ENCODE measurements around the gene GRID1. TPM values are rescaled to one million over a fixed set of nuclear protein-coding genes. Genes with fewer than 3 reads are reported as not detected.

The GRID1 gene
- total RNA-seq, 1 experiment from 2014 or later = not detected

DNA sequence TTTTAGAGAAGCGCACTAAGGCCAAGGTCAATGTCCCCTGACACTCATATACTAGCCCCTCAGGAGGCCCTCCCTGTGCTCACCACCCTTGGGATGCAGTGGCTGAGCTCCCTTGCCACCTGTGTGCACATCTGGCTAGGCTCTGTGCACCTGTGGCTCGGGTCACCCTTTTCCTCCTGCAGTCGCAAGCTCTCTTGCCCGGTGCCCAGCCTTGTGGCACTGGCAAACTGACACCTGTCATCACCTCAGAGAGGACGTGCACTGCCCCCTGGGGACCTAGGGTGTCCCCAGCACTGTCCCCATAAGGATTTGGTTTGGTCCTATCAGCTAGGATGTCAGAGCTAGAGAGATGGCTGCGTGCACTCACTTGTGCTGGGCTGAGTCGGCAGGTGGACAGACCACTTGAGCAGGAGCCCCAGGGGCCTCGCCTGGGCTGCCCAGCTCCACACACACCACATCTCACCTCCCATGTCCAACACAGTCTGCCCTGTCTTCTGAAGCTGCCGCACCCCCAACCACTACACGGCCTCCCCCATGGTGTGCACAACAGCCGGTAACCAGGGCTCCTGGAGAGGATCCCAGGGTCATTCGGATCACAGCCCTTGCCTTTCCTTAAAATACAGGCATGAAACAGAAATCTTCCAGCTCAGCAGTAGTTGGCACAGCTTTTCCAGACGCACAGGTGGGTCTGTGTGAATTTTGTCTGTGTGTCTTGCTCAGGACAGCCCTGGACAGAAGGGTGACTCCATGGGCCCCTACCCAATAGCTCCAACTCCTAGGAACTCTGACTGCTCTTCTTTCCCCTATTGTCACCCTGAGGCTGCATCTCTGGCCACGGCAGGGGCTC, 111.0 kb downstream of the GRID1 start:
- Histone ChIP-seq H4K20me1 (ENCODE audit: insufficient read depth) (no peaks in the 10 kb centered on the region), H3K36me3 (ENCODE audit: low read depth) (no peaks in the 10 kb centered on the region), H3K27ac (no peak overlapping the region), H3F3A (ENCODE audit: insufficient read depth, low read depth) (no peaks in the 10 kb centered on the region), H3K27me3 (ENCODE audit: insufficient read depth, low read depth) (no peaks in the 10 kb centered on the region), H3K4me2 (no peak overlapping the region), H3K4me3 (no peak overlapping the region), H2AFZ (no peak overlapping the region), H3K4me1 (replicated peaks; ENCODE audit: insufficient read depth) (no peaks in the 10 kb centered on the region), H3K9me3 (ENCODE audit: insufficient read depth, low read depth) (no peaks in the 10 kb centered on the region), H3K79me2 (ENCODE audit: low read depth) (no peaks in the 10 kb centered on the region), H3K9me2 (ENCODE audit: insufficient read depth) (no peaks in the 10 kb centered on the region)
- TF ChIP-seq, protein P1, sequence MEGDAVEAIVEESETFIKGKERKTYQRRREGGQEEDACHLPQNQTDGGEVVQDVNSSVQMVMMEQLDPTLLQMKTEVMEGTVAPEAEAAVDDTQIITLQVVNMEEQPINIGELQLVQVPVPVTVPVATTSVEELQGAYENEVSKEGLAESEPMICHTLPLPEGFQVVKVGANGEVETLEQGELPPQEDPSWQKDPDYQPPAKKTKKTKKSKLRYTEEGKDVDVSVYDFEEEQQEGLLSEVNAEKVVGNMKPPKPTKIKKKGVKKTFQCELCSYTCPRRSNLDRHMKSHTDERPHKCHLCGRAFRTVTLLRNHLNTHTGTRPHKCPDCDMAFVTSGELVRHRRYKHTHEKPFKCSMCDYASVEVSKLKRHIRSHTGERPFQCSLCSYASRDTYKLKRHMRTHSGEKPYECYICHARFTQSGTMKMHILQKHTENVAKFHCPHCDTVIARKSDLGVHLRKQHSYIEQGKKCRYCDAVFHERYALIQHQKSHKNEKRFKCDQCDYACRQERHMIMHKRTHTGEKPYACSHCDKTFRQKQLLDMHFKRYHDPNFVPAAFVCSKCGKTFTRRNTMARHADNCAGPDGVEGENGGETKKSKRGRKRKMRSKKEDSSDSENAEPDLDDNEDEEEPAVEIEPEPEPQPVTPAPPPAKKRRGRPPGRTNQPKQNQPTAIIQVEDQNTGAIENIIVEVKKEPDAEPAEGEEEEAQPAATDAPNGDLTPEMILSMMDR (conservative IDR thresholded peaks at IDR 0.05) = no peak
- no peak for TF ChIP-seq EZH2 (IDR thresholded peaks at IDR 0.05; ENCODE audit: low read depth)
- intact Hi-C loops (cut with micrococcal nuclease; ENCODE audit: unreplicated experiment) = loop anchor here (10.0 kb wide), 1 partner anchor 89 kb away; no protein-coding TSS in a partner anchor
- no peak for DNase-seq
- no TSS peak for BruUV-seq (replicated peaks)
- CTCF ChIA-PET = no interaction called here
- POLR2A ChIA-PET (ENCODE audit: unreplicated experiment) = no interaction called here

DNA sequence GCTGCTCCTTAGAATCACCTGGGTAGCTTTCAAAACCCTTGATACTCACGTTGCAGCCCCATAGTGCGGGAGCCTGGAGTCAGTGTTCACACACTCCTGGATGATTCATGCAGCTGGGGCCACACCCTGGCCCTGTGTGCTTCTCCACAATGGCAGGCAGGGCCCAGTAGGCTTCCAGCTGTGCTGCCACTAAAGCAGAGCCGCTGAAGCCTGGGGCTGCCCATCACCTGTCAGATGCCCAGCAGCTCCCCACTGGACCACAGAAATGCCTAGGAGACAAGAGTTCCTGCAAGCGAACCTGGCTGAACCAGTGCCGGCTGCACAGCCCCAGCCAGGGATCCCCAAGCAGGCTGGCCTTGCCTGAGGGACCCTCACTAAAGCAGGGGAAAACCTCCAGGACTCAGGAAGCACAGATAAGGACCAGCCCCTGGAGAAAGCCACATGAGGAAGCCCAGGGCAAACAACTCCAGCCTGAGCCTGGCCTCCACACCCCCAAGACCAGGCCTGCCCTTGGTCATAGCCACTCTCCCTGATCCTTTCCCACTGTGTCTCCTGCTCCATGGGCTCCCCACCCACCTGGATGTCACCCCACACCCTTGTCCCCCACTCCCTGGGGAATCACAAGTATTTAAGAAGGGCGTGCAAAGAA, 111.9 kb downstream of the GRID1 start:
- Histone ChIP-seq H2AFZ (no peak overlapping the region), H3K4me1 (replicated peaks; ENCODE audit: insufficient read depth) (no peaks in the 10 kb centered on the region), H3K4me3 (no peak overlapping the region), H3K79me2 (ENCODE audit: low read depth) (no peaks in the 10 kb centered on the region), H3K9me2 (ENCODE audit: insufficient read depth) (no peaks in the 10 kb centered on the region), H3F3A (ENCODE audit: insufficient read depth, low read depth) (no peaks in the 10 kb centered on the region), H3K27ac (no peak overlapping the region), H3K4me2 (no peak overlapping the region), H3K9me3 (ENCODE audit: insufficient read depth, low read depth) (no peaks in the 10 kb centered on the region), H3K27me3 (ENCODE audit: insufficient read depth, low read depth) (no peaks in the 10 kb centered on the region), H3K36me3 (ENCODE audit: low read depth) (no peaks in the 10 kb centered on the region), H4K20me1 (ENCODE audit: insufficient read depth) (no peaks in the 10 kb centered on the region)
- ChIA-PET CTCF (interaction anchor here (0.8 kb wide), 1 partner anchor 92 kb away, joined by 3 read pairs; no protein-coding TSS in a partner anchor), POLR2A (ENCODE audit: unreplicated experiment) (no interaction called here)
- TF ChIP-seq, protein P1 (conservative IDR thresholded peaks at IDR 0.05) = no peak
- TF ChIP-seq EZH2 (IDR thresholded peaks at IDR 0.05; ENCODE audit: low read depth) = no peak
- intact Hi-C loops (cut with micrococcal nuclease; ENCODE audit: unreplicated experiment) = loop anchor here (10.0 kb wide), 1 partner anchor 90 kb away; no protein-coding TSS in a partner anchor
- DNase-seq = peak; percentile 41 to 64
- BruUV-seq (replicated peaks) = no TSS peak

DNA sequence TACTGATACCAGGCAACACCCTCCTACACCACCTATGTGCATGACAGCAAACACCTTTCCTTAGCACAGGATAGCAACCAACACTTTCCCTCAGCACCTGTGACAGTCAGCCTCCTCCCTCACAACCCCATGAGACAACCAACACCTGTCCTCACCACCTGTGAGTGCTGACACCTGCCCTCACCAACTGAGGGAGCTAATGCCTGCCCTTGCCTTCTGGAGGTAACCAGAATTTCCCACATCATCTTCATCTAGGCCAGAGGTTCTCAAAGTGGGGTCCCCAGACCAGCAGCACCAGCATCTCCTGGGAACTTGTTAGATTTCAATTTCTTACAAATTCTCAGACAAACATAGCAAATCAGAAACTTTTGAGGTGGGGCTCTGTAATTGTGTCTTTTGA, 112.5 kb downstream of the GRID1 start:
- TF ChIP-seq EZH2 (IDR thresholded peaks at IDR 0.05; ENCODE audit: low read depth) = no peak
- TF ChIP-seq, protein P1 (conservative IDR thresholded peaks at IDR 0.05) = no peak
- CTCF ChIA-PET = interaction anchor here (0.8 kb wide), 1 partner anchor 92 kb away, joined by 3 read pairs; no protein-coding TSS in a partner anchor
- H3K4me2 ChIP-seq = no peak overlapping the region

More for the DNA sequence above, 112.5 kb downstream of the GRID1 start:
- no peaks in the 10 kb centered on the region for H3K9me3 ChIP-seq (ENCODE audit: insufficient read depth, low read depth)
- intact Hi-C loops (cut with micrococcal nuclease; ENCODE audit: unreplicated experiment) = loop anchor here (10.0 kb wide), 1 partner anchor 91 kb away; no protein-coding TSS in a partner anchor
- H3K79me2 ChIP-seq (ENCODE audit: low read depth) = no peaks in the 10 kb centered on the region
- H3F3A ChIP-seq (ENCODE audit: insufficient read depth, low read depth) = no peaks in the 10 kb centered on the region
- no peak overlapping the region for H2AFZ ChIP-seq
- DNase-seq = no peak
- no TSS peak for BruUV-seq (replicated peaks)
- POLR2A ChIA-PET (ENCODE audit: unreplicated experiment) = no interaction called here
- H3K4me3 ChIP-seq = no peak overlapping the region
- H3K27ac ChIP-seq = no peak overlapping the region
- no peaks in the 10 kb centered on the region for H3K4me1 ChIP-seq (replicated peaks; ENCODE audit: insufficient read depth)
- H3K27me3 ChIP-seq (ENCODE audit: insufficient read depth, low read depth) = no peaks in the 10 kb centered on the region
- H3K9me2 ChIP-seq (ENCODE audit: insufficient read depth) = no peaks in the 10 kb centered on the region
- no peaks in the 10 kb centered on the region for H3K36me3 ChIP-seq (ENCODE audit: low read depth)
- no peaks in the 10 kb centered on the region for H4K20me1 ChIP-seq (ENCODE audit: insufficient read depth)
